ENCODE results near the gene BRDT.
"Not testable (repeated sequence)": the region's sequence is repeated elsewhere in the genome, so short reads cannot be mapped to it uniquely, and the experiment has no call there.

The BRDT gene

DNA sequence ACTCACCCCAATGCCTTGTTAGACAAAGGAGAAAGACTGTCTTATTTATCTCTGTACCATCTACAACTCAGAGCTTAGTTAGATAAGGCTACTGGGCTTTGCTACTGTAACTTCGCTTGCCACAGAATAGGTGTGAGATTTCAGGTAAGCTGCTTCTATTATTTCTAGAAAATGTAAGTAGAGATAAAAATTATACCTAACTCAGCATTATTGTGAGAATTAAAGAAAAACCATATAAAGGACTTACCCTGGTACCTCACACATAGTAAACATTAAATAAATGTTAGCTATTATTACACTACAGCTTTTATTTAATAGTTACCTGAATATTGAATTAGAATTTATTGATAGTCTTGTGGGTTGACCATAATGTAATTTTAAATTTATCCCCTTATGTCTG, 44.1 kb downstream of the BRDT start:
- no peak for DNase-seq (ENCODE audit: low read depth)

DNA sequence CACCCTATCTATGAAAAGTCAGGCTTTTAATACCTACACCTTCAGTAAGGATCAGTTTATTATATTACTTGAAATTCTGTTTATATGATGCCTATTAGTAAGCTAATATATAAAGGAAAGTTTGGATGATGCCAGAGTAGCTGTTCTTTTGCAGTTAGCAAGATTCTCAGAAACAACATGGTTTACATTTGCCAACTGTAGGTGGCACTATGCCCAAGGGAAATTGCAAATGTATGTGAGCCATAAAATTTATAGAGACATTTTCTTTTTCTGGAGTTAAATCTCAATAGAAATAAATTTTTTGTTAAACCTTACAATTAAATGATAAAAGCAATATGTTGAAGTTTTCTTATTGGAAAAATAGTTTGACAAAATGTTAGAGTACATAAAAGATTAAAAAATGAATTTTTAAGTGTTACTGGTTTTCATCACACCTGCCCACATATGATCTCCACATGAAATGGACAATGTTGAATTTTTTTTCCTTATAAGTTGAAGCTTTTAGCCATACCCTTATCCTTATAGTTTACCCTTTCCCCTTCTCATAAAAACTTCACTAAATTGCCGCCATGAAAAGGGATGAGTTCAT, 48.5 kb downstream of the BRDT start:
- DNase-seq (ENCODE audit: low read depth): peak; percentile 26

DNA sequence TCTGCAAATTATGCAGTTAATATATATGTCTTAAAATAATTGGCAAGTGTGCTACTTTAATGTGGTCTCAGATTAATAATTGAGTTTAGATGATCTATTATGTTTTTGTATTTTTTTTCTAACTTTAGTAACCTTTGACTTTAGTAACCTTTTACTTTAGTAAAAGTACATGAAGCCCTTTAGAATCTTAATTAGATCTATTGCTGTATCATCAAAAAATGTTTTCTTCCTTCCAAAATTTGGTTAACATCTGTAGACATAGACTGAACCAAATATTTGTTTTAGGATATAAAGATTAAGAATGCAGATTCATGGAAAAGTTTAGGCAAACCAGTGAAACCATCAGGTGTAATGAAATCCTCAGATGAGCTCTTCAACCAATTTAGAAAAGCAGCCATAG, 54.9 kb downstream of the BRDT start:
- DNase-seq (ENCODE audit: low read depth): no peak

DNA sequence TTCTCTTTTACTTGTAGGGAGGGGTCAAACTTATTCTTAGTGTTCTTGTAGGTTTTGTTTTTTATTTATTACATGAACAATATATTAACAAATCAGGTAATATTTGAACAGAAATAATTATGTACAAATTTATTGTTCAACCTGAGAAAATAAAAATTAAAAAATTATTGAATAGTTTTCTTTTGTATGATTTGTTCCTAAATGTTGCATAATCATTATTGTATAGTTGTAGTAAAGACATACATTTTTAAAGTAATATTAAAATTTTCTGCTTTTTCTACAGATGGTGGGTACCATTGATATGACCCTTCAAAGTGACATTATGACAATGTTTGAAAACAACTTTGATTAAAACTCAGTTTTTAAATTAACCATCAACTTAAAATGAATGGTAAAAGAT, 64.7 kb downstream of the BRDT start:
- DNase-seq (ENCODE audit: low read depth): no peak

DNA sequence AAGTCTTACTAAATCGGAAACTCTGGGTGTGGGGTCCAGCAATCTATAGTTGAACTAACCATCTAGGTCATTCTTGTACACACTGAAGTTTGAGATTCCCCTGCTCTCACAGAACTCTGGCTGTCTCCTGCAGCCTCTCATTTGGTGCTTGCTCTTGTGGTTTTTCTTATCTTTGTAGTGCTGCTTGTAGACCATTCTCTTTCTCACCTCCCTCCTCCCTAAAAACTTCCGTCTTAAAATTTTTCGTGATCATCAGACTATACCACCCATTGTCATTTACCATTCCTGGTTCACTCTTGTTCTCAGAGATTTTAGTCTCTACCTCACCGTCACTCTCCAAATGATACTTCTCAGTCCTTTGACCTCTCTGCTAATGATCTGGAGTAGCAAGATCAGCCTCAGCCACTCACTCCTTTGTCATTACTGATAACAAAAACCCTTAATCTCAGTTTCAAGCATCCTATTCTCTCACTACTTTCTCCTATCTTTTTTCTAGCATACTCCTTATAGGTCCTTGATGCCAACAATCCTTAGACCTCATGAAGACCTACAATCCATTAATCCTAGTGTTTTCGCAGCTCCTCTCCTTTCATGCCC, 67.6 kb downstream of the BRDT start:
- no peak for DNase-seq (ENCODE audit: low read depth)

DNA sequence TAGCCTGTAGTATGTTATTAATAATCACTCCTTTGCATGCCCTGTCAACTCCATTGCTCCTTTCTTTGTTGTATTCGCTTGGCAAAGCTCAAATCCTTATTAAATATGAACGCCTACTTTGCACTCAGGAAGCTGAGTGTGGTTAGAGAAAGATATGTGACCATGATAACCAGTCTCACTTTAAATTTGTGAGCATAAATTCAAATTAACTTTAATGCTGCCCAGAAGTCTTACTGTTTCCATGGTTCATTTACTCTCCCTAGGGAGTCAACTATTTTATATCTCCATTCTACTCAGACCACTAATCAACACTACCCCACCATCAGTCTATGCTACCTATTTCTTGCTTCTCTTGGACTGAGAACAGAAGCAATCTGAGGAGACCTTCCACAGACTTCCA, 68.5 kb downstream of the BRDT start:
- DNase-seq (ENCODE audit: low read depth): no peak

DNA sequence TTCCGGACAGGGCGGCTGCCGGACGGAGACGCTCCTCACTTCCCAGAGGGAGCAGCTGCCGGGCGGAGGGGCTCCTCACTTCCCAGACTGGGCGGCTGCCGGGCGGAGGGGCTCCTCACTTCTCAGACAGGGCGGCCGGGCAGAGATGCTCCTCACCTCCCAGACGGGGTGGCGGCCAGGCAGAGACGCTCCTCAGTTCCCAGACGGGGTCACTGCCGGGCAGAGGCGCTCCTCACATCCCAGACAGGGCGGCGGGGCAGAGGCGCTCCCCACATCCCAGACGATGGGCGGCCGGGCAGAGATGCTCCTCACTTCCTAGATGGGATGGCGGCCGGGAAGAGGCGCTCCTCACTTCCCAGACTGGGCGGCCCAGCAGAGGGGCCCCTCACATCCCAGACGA, 76.8 kb downstream of the BRDT start:
- DNase-seq (ENCODE audit: low read depth): not testable (repeated sequence)

DNA sequence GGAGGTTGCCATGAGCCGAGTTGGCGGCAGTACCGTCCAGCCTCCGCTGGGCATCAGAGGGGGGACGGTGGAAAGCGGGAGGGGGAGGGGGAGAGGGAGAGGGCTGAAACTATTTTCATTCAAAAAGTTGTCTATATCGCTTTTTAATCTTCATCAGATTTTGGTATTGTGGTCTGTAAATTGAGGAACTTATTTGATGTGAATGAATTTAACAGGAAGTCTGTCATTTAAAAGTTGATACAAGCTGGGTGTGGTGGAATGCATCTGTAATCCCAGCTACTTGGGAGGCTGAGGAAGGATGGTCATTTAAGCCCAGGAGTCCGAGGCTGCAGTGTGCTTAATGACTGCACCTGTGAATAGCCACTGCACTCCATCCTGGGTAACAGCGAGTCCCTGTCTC, 77.6 kb downstream of the BRDT start:
- no peak for DNase-seq (ENCODE audit: low read depth)

DNA sequence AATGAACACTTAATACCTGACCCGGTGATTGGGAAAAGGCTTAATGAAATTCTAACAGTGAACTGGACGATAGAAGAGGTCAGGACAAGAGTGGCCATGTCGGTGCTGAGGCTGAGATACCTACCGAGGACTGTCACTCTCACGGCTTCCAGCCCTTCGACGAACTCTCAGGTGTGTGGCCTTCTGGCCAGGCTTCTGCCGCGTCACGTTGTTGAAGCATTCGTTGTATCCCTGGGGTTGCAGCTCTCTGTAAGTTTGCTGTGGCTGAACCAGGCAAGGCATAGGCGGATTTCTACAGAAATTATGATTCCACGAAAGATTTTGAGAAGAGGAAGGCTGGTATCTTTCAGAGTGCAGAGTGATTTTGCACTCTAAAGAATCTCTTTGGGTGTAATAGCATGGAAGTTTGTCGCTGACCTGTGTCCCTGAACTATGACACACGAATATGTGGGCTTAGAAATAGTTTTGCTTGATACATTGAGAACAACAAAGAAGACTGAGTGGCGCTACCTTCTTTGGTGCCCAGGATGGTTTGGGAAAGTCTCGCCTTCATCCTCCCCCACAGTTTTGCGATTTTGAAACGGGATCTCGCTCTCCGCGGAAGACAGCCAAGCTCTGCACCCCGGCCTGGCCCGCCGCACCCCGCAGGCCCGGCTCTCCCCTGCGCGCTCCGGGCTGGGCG, 80.2 kb downstream of the BRDT start:
- no peak for DNase-seq (ENCODE audit: low read depth)

DNA sequence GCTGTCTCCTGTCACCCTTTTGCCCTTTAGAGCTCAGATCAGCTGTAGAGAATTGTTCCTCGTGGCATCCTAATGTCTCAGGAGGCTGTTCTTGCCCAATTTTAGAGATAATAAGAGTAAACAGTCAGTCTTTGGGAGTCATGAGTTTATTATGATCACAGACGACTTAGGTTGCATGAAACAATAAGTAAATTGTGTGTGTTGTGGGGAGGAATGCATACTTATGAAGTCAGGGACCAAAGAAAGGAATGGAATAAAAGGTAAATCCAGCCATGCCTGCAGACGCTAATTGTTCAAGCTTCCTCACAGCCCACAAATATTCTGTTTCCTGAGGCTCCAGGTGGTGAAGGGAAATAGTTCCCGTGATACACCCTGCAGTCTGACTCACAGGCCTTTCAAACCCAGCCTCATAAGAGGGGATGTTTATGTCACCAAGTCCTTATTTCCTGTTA, 81.5 kb downstream of the BRDT start:
- no peak for DNase-seq (ENCODE audit: low read depth)

DNA sequence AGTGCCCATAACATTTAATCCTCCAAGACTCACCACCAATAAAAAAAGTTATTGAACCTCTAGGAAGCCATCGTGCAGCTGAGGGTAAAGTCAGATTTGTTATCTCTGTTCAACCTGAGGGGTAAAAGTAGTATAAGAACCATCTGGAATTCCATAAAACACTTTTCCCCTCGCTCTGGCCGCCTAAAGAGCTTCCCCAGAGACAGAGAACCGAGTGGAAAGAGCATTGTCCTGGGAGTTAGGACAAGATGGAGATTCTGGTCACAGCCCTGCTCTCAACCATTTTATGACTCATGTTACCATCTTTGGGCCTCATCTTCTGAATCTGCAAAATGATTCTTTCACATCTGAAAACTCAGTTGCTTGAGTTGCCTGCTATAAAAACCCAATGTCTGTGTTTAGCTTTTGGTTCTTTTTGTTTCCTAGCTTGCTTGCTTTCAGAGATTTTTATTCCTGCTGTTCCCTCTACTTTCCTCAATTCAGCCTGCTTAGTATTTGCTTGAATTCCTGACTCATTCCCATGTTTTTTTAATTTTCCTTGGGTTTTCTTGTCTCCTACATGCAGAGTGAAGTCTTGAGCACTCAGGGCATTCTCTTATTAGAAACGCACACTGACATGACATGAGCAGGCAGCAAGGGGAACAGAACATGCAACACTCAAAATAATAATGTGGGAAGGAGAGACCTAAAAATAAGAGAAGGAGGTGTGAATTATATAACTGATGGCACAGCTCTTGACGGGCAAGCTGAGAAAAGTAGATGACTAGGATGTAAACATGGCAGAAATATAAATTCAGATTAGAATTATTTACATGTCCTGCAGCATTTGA, 82.3 kb downstream of the BRDT start:
- DNase-seq (ENCODE audit: low read depth): no peak

DNA sequence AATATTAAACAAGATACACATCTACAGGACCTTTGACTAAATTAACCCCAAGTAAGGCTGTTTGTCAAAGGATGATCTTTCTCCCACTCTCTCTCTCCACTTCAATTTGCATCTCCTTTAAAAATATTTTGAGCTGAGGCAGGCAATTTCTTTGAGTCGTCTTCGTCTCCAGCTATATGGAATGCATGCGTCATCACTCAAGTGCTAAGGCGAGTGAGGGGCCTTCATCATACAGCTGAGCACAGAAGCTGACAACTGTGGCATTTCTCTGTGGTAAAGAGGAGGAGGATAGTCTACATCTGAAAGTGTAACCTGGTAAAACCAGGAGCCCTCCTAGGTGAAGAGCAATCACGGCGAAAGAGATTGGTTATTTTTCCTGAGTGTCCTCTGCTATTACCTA, 88.2 kb downstream of the BRDT start:
- DNase-seq (ENCODE audit: low read depth): no peak

DNA sequence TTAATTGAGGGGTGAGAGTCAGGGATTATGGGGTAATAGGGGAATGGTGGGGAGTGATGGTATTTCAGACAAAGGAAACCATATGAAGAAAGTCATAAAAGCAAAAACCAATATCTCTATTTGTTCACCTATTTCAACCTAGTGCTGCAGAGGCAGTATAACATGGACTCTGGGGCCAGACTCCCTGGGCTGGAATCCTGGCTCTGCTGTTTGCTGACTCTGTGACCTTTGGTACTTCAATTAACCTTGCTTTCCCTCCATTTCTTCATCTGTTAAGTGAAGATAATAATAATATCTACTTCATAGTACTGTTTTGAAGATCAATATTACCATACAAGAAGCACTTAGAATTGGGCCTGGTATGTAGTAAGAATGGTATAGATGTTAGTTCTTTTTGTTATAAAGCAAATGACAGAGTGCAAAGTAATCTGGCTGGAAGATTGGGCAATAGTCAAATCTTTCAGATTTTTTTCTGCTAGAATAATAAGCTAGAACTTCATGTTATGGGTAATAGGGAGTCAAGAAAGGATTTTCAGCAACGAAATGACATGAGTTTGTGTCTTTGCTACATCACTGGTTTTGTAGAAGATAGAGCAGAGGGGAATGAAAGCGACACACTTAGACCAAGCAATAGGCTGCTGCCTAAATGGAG, 89.6 kb downstream of the BRDT start:
- no peak for DNase-seq (ENCODE audit: low read depth)

DNA sequence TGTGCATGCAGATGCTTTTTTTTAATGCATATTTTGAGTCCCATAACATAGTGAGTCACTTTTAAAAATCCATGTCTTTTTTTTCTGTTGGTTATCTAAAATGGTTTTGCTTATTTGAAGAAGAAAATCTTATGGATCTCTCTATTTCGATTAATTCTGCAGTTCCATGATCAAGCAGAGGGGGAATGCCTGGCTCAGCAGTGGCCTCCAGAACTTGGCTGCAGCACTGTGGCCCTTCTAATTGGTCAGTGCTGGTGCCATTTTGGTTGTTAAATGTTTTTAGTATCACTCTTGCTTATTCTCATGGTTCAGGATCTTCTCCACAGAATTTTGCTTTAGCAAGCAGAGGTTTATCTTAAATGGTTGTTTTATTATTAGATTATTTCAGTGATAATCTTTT, 91.8 kb downstream of the BRDT start:
- DNase-seq (ENCODE audit: low read depth): no peak

DNA sequence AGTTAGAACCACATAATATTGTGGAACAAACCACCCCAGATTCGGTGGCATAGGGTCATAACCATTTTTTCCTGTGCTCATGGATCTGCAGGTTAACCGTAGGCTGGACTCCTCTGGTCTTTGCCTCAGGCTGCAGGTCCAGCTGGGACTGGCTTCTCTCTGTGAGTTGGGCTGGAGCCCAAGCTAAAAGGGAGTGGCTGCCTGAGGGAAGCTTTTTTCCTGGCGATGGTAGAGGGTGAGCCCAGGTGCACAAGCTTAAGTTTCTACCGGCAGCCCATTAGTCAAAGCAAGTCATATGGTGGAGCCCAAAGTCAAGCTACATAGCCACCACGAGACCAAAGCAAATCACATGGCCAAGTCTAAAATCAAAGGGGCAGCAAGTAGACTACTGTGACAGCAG, 94.4 kb downstream of the BRDT start:
- no peak for DNase-seq (ENCODE audit: low read depth)

DNA sequence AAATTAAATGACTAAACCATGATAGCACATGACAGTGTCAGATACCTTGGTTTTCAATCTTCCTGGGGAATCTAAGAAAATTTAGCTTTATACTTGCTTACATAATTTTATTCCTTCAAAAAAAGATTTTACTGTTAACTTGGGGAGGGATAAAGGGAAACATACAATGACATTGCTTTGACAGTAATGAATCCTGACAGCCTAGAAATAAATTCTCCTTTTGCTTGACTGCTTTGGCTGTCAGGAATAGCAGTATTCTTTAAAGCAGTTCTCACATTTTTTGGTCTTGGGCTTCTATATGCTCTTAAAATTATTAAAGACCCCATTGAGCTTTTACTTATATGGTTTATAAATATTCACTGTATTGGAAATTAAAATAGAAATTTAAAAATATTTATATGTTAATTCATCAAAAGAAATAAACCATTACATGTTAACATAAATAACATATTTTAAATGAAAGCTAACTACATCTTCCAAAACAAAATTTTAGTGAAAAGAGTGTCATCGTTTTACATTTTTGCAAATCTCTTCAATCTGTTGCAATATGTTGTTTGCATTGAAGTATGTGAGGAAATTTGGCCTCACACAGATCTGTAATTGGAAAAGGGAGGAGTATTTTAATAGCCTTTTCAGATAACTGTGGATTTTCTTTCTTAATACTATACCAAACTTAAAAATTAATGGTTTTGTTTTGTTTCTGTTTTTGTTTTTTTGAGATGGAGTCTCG, 96.7 kb downstream of the BRDT start:
- DNase-seq (ENCODE audit: low read depth): no peak

DNA sequence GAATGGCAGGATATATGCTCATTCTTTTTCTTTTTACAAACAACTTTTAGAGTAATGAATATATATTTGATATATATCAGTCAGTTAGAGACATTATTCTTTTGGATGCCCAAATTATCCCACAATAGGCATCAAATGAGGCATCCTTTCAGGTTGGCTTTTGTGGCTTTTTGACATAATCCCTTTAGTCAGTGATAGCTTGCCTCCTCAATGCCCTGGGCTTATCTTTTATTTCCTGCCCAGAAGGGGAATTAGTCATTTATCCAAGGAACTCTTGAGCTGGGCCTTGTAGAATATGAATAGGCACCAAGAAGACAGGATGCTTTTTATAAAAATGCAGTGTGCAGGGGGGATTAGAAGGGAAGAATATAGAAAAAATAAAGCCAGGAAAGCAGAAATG, 102.7 kb downstream of the BRDT start:
- no peak for DNase-seq (ENCODE audit: low read depth)
